Measurements from ENCODE around the gene SPR.

The SPR gene

GRCh38 chr2:72887032-72887739 is at the start of gene SPR:
Gene SPR, plus strand, starts transcription at chr2:72887408. Its CDS starts 25 bp downstream, at chr2:72887433.
- H3K27me3 ChIP-seq (ENCODE audit: control insufficient read depth, insufficient read depth, low read length), result peaks cover 54% of the 10 kb centered on the region
- H3K9ac ChIP-seq (ENCODE audit: low read depth, low read length), result peak within 1 kb of the TSS; percentile 67
- no peaks in the 10 kb centered on the region for H3K36me3 ChIP-seq (ENCODE audit: control insufficient read depth, insufficient read depth, low read length)
- H3K9me3 ChIP-seq (ENCODE audit: control insufficient read depth, insufficient read depth, low read length), result no peaks in the 10 kb centered on the region
- peak within 1 kb of the TSS; percentile 73 for H3K4me3 ChIP-seq (ENCODE audit: low read depth, low read length)
- H3K4me1 ChIP-seq (ENCODE audit: control insufficient read depth, insufficient read depth, low read length), result peaks cover 4% of the 10 kb centered on the region

- Histone ChIP-seq H3K27me3 (ENCODE audit: control insufficient read depth, insufficient read depth, low read length) (no peaks in the 10 kb centered on the region), H3K9ac (ENCODE audit: low read depth, low read length) (no peak overlapping the region), H3K4me3 (ENCODE audit: low read depth, low read length) (no peak overlapping the region), H3K36me3 (ENCODE audit: control insufficient read depth, insufficient read depth, low read length) (no peaks in the 10 kb centered on the region), H3K9me3 (ENCODE audit: control insufficient read depth, insufficient read depth, low read length) (no peaks in the 10 kb centered on the region), H3K4me1 (ENCODE audit: control insufficient read depth, insufficient read depth, low read length) (peaks cover 2% of the 10 kb centered on the region)
These were observed 47.1 kb upstream of the SPR start for GRCh38 chr2:72840066-72840465.

- Histone ChIP-seq H3K4me1 (ENCODE audit: control insufficient read depth, insufficient read depth, low read length) (peaks cover 2% of the 10 kb centered on the region), H3K27me3 (ENCODE audit: control insufficient read depth, insufficient read depth, low read length) (no peaks in the 10 kb centered on the region), H3K9me3 (ENCODE audit: control insufficient read depth, insufficient read depth, low read length) (no peaks in the 10 kb centered on the region), H3K9ac (ENCODE audit: low read depth, low read length) (no peak overlapping the region), H3K4me3 (ENCODE audit: low read depth, low read length) (no peak overlapping the region), H3K36me3 (ENCODE audit: control insufficient read depth, insufficient read depth, low read length) (no peaks in the 10 kb centered on the region)
These were observed 45.6 kb upstream of the SPR start for GRCh38 chr2:72841462-72842125.

GRCh38 chr2:72843301-72843700 is 43.9 kb upstream of the SPR start:
- H3K9ac ChIP-seq (ENCODE audit: low read depth, low read length), result no peak overlapping the region
- H3K36me3 ChIP-seq (ENCODE audit: control insufficient read depth, insufficient read depth, low read length), result no peaks in the 10 kb centered on the region
- no peaks in the 10 kb centered on the region for H3K9me3 ChIP-seq (ENCODE audit: control insufficient read depth, insufficient read depth, low read length)
- no peaks in the 10 kb centered on the region for H3K27me3 ChIP-seq (ENCODE audit: control insufficient read depth, insufficient read depth, low read length)
- H3K4me1 ChIP-seq (ENCODE audit: control insufficient read depth, insufficient read depth, low read length), result peaks cover 2% of the 10 kb centered on the region
- no peak overlapping the region for H3K4me3 ChIP-seq (ENCODE audit: low read depth, low read length)

- no peaks in the 10 kb centered on the region for H3K9me3 ChIP-seq (ENCODE audit: control insufficient read depth, insufficient read depth, low read length)
- peaks cover 2% of the 10 kb centered on the region for H3K27me3 ChIP-seq (ENCODE audit: control insufficient read depth, insufficient read depth, low read length)
- H3K4me1 ChIP-seq (ENCODE audit: control insufficient read depth, insufficient read depth, low read length), result peaks cover 2% of the 10 kb centered on the region
- no peak overlapping the region for H3K4me3 ChIP-seq (ENCODE audit: low read depth, low read length)
- H3K36me3 ChIP-seq (ENCODE audit: control insufficient read depth, insufficient read depth, low read length), result no peaks in the 10 kb centered on the region
- H3K9ac ChIP-seq (ENCODE audit: low read depth, low read length), result no peak overlapping the region
These were observed 40.8 kb upstream of the SPR start for GRCh38 chr2:72846171-72847095.

GRCh38 chr2:72847534-72848315 is 39.5 kb upstream of the SPR start:
- Histone ChIP-seq H3K4me3 (ENCODE audit: low read depth, low read length) (no peak overlapping the region), H3K4me1 (ENCODE audit: control insufficient read depth, insufficient read depth, low read length) (peaks cover 2% of the 10 kb centered on the region), H3K9me3 (ENCODE audit: control insufficient read depth, insufficient read depth, low read length) (no peaks in the 10 kb centered on the region), H3K9ac (ENCODE audit: low read depth, low read length) (no peak overlapping the region), H3K36me3 (ENCODE audit: control insufficient read depth, insufficient read depth, low read length) (no peaks in the 10 kb centered on the region), H3K27me3 (ENCODE audit: control insufficient read depth, insufficient read depth, low read length) (peaks cover 2% of the 10 kb centered on the region)

GRCh38 chr2:72848436-72849137 is 38.6 kb upstream of the SPR start:
- Histone ChIP-seq H3K4me3 (ENCODE audit: low read depth, low read length) (no peak overlapping the region), H3K4me1 (ENCODE audit: control insufficient read depth, insufficient read depth, low read length) (peaks cover under 1% of the 10 kb centered on the region)

GRCh38 chr2:72849138-72849462 is 38.1 kb upstream of the SPR start:
- no peaks in the 10 kb centered on the region for H3K36me3 ChIP-seq (ENCODE audit: control insufficient read depth, insufficient read depth, low read length)
- H3K4me3 ChIP-seq (ENCODE audit: low read depth, low read length), result no peak overlapping the region
- peaks cover 2% of the 10 kb centered on the region for H3K27me3 ChIP-seq (ENCODE audit: control insufficient read depth, insufficient read depth, low read length)
- no peaks in the 10 kb centered on the region for H3K9me3 ChIP-seq (ENCODE audit: control insufficient read depth, insufficient read depth, low read length)
- no peaks in the 10 kb centered on the region for H3K4me1 ChIP-seq (ENCODE audit: control insufficient read depth, insufficient read depth, low read length)
- no peak overlapping the region for H3K9ac ChIP-seq (ENCODE audit: low read depth, low read length)

More at GRCh38 chr2:72848436-72849137, 38.6 kb upstream of the SPR start:
- no peaks in the 10 kb centered on the region for H3K36me3 ChIP-seq (ENCODE audit: control insufficient read depth, insufficient read depth, low read length)
- no peak overlapping the region for H3K9ac ChIP-seq (ENCODE audit: low read depth, low read length)
- H3K9me3 ChIP-seq (ENCODE audit: control insufficient read depth, insufficient read depth, low read length), result no peaks in the 10 kb centered on the region
- peaks cover 2% of the 10 kb centered on the region for H3K27me3 ChIP-seq (ENCODE audit: control insufficient read depth, insufficient read depth, low read length)

- Histone ChIP-seq H3K4me3 (ENCODE audit: low read depth, low read length) (no peak overlapping the region), H3K4me1 (ENCODE audit: control insufficient read depth, insufficient read depth, low read length) (no peaks in the 10 kb centered on the region), H3K9me3 (ENCODE audit: control insufficient read depth, insufficient read depth, low read length) (no peaks in the 10 kb centered on the region), H3K27me3 (ENCODE audit: control insufficient read depth, insufficient read depth, low read length) (peaks cover 2% of the 10 kb centered on the region), H3K36me3 (ENCODE audit: control insufficient read depth, insufficient read depth, low read length) (no peaks in the 10 kb centered on the region), H3K9ac (ENCODE audit: low read depth, low read length) (no peak overlapping the region)
These were observed 35.9 kb upstream of the SPR start for GRCh38 chr2:72851333-72851732.

GRCh38 chr2:72859831-72860262 is 27.4 kb upstream of the SPR start:
- H3K9me3 ChIP-seq (ENCODE audit: control insufficient read depth, insufficient read depth, low read length), result no peaks in the 10 kb centered on the region
- H3K36me3 ChIP-seq (ENCODE audit: control insufficient read depth, insufficient read depth, low read length), result no peaks in the 10 kb centered on the region
- no peak overlapping the region for H3K9ac ChIP-seq (ENCODE audit: low read depth, low read length)
- H3K4me3 ChIP-seq (ENCODE audit: low read depth, low read length), result no peak overlapping the region
- no peaks in the 10 kb centered on the region for H3K4me1 ChIP-seq (ENCODE audit: control insufficient read depth, insufficient read depth, low read length)
- H3K27me3 ChIP-seq (ENCODE audit: control insufficient read depth, insufficient read depth, low read length), result peaks cover 11% of the 10 kb centered on the region
